ENCODE results near the gene GCLC.

Gene GCLC

DNA sequence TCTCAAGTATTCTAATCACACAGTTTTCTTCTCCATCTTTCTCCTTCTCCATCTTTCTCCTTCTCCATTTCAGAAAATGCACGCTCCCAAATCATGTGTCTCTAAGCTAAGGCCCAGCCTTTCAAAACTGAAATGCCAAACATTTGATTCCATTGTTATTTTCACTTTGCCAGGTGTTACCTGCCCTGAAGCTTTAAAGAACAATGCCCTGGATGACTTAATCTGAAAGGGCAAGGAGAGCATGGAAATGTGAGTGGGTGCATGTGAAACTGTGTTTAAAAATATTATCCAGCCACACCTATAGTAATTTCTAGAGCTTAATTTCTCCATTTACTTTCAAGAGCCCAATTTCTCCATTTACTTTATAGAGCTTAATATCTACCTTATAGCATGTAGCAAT lies 42.4 kb upstream of the GCLC start:
- DNase-seq, result no peak
- Histone ChIP-seq H3K4me3 (ENCODE audit: low read depth, low read length) (no peak overlapping the region), H3K27ac (no peak overlapping the region), H3K9me3 (ENCODE audit: severe bottlenecking) (no peaks in the 10 kb centered on the region), H3K36me3 (no peaks in the 10 kb centered on the region), H3K27me3 (ENCODE audit: insufficient read depth, low read depth, severe bottlenecking) (no peaks in the 10 kb centered on the region)
- TF ChIP-seq, protein P1, sequence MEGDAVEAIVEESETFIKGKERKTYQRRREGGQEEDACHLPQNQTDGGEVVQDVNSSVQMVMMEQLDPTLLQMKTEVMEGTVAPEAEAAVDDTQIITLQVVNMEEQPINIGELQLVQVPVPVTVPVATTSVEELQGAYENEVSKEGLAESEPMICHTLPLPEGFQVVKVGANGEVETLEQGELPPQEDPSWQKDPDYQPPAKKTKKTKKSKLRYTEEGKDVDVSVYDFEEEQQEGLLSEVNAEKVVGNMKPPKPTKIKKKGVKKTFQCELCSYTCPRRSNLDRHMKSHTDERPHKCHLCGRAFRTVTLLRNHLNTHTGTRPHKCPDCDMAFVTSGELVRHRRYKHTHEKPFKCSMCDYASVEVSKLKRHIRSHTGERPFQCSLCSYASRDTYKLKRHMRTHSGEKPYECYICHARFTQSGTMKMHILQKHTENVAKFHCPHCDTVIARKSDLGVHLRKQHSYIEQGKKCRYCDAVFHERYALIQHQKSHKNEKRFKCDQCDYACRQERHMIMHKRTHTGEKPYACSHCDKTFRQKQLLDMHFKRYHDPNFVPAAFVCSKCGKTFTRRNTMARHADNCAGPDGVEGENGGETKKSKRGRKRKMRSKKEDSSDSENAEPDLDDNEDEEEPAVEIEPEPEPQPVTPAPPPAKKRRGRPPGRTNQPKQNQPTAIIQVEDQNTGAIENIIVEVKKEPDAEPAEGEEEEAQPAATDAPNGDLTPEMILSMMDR (IDR thresholded peaks at IDR 0.05; ENCODE audit: low read depth, low read length), result no peak

DNA sequence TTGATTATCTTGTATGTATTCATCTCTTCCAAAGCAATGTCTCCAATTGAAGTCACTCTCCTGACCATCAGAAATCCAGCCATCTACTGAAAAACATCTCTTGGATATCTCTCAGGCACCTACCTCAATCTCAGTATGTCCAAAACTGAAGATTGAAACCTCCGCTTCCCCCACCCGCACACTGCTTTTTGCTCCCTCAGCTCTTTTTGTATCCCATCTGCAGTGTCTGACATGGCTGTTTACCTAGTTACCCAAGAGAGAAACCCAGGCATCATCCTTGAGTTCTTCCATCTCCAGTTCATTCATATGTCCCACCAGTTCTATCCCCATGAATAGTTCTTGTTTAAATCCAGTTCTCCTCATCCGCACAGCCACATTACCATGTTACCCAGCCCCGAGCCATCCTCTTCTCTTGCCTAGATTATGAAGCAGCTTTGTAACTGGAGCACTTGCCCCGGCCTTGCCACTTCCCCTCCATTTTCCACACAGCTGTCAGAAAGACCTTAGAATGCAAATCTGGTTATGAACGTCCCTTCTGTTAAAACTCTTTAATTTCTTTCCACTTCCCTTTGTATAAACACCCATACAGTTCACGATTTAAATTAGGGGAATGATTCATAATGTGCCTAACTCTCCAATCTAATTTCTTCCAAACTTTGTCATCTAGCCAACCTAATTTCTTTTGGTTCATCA lies 40.5 kb upstream of the GCLC start:
- Histone ChIP-seq H3K27ac (no peak overlapping the region), H3K36me3 (no peaks in the 10 kb centered on the region), H3K9me3 (ENCODE audit: severe bottlenecking) (no peaks in the 10 kb centered on the region), H3K4me3 (ENCODE audit: low read depth, low read length) (no peak overlapping the region), H3K27me3 (ENCODE audit: insufficient read depth, low read depth, severe bottlenecking) (no peaks in the 10 kb centered on the region)
- no peak for DNase-seq
- TF ChIP-seq, protein P1 (IDR thresholded peaks at IDR 0.05; ENCODE audit: low read depth, low read length), result no peak

DNA sequence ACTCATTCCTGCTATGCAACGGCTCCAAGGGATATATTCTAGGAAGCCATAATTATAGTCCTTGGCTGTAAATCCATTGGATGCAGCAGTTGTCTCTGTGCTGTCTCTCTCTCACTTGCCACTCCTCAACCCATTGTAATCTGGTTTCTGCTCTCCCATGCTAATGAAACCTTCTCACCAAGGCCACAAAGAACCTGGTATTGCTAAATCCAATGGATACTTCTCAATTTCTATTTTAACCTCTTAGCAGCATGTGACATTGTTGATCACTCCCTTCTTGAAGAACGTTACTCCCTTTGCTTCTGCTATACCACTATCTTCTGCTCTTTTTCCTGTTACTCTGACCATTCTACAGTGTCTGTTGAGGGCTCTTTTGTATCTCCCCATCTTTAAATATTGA lies 39.8 kb upstream of the GCLC start:
- TF ChIP-seq, protein P1 (IDR thresholded peaks at IDR 0.05; ENCODE audit: low read depth, low read length), result no peak
- H3K4me3 ChIP-seq (ENCODE audit: low read depth, low read length), result no peak overlapping the region
- no peaks in the 10 kb centered on the region for H3K27me3 ChIP-seq (ENCODE audit: insufficient read depth, low read depth, severe bottlenecking)
- no peaks in the 10 kb centered on the region for H3K9me3 ChIP-seq (ENCODE audit: severe bottlenecking)
- H3K27ac ChIP-seq, result no peak overlapping the region
- no peaks in the 10 kb centered on the region for H3K36me3 ChIP-seq
- no peak for DNase-seq

DNA sequence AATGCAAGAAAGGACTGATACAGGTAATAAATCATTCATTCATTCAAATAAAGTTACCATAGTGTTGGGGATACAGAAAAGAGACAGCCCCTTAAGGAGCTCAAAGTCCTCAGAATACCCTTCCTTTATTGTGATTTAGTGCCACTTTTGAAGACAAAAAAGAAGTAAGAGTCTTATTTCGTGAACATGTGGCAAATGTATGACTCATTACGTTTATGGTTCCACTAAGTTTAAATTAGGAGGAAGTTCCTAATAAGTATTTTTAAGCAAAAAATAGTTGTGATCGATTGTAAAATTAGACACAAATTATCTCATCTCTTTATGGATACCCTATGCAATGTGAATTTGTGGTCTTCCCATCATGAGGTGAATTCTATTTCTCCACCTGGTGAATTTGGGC lies 38.5 kb upstream of the GCLC start:
- Histone ChIP-seq H3K36me3 (no peaks in the 10 kb centered on the region), H3K27me3 (ENCODE audit: insufficient read depth, low read depth, severe bottlenecking) (no peaks in the 10 kb centered on the region), H3K27ac (no peak overlapping the region), H3K4me3 (ENCODE audit: low read depth, low read length) (no peak overlapping the region), H3K9me3 (ENCODE audit: severe bottlenecking) (no peaks in the 10 kb centered on the region)
- TF ChIP-seq, protein P1 (IDR thresholded peaks at IDR 0.05; ENCODE audit: low read depth, low read length), result no peak
- DNase-seq, result no peak

DNA sequence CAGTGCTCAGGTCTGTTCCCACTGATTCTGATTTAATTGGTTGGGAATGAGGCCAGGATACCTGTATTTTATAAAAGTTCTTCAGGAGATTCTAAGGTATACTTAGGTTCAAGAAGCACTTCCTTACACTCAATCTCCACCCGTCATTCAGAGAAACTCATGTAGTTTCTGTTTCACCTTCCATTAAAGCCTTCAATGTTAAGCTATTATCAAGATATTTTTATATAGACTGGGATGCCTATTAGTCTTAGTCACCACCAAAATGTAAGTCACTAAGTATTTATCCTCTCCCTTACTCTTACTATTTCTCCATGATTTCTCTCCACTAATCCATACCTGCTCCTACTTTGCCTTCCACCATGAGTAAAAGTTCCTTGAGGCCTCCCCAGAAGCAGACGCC lies 38.1 kb upstream of the GCLC start:
- Histone ChIP-seq H3K4me3 (ENCODE audit: low read depth, low read length) (no peak overlapping the region), H3K27ac (no peak overlapping the region), H3K36me3 (no peaks in the 10 kb centered on the region), H3K9me3 (ENCODE audit: severe bottlenecking) (no peaks in the 10 kb centered on the region), H3K27me3 (ENCODE audit: insufficient read depth, low read depth, severe bottlenecking) (no peaks in the 10 kb centered on the region)
- no peak for DNase-seq
- TF ChIP-seq, protein P1 (IDR thresholded peaks at IDR 0.05; ENCODE audit: low read depth, low read length), result no peak

DNA sequence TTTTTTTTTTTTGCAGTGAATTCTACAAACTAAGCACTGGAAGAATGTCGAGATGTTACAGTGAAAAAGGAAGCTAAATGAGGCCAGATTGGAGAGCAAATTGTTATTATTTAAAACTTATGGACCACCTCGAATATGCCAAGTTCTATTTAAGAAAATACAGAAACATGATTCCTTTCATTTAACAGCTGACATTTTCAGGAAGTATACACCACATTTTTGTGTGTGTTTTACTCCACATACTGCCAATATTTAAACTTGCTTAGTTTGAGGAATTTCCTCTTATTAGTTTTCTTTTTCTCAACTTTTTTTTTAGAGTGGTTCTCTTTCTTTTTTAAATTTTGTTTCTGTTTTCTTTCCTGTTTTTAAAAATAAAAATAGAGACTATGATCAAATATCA lies 37.0 kb upstream of the GCLC start:
- TF ChIP-seq, protein P1 (IDR thresholded peaks at IDR 0.05; ENCODE audit: low read depth, low read length), result no peak
- H3K27ac ChIP-seq, result no peak overlapping the region
- no peaks in the 10 kb centered on the region for H3K27me3 ChIP-seq (ENCODE audit: insufficient read depth, low read depth, severe bottlenecking)

More for the DNA sequence above, 37.0 kb upstream of the GCLC start:
- Histone ChIP-seq H3K4me3 (ENCODE audit: low read depth, low read length) (no peak overlapping the region), H3K36me3 (no peaks in the 10 kb centered on the region), H3K9me3 (ENCODE audit: severe bottlenecking) (no peaks in the 10 kb centered on the region)
- no peak for DNase-seq
